Type B pancreatic cell (in vitro differentiated cells): ENCODE measurements around the gene CCDC93. TPM values are rescaled to one million over a fixed set of nuclear protein-coding genes. Genes with fewer than 3 reads are reported as not detected.
"Not testable (repeated sequence)": the region's sequence is repeated elsewhere in the genome, so short reads cannot be mapped to it uniquely, and the experiment has no call there.

Source experiments
- DNase-seq: peaks from one replicate; pipeline ENCODE4 v3.0.0; 2021; ENCODE audit warnings: mixed read lengths; ENCODE audit not compliant: unreplicated experiment; ENCODE audit errors: extremely low spot score
- H3K27ac Mint-ChIP-seq: 2 replicates; pipeline ENCODE4 v1.8.0; 2021; ENCODE audit warnings: mild to moderate bottlenecking, mixed read lengths
- H3K27me3 Mint-ChIP-seq: 2 replicates; pipeline ENCODE4 v1.8.0; 2021; ENCODE audit warnings: mixed read lengths
- H3K36me3 Mint-ChIP-seq: 2 replicates; pipeline ENCODE4 v1.8.0; 2021; ENCODE audit warnings: mixed read lengths
- H3K4me1 Mint-ChIP-seq: one replicate; pipeline ENCODE4 v1.8.0; 2021; ENCODE audit warnings: mixed read lengths; ENCODE audit not compliant: unreplicated experiment
- H3K4me3 Mint-ChIP-seq: 2 replicates; pipeline ENCODE4 v1.8.0; 2021; ENCODE audit warnings: mild to moderate bottlenecking, mixed read lengths
- H3K9me3 Mint-ChIP-seq: 2 replicates; pipeline ENCODE4 v1.8.0; 2021; ENCODE audit warnings: mixed read lengths
- total RNA-seq: library from RNA; stranded (reverse); gene quantifications from 2 replicates; pipeline ENCODE4 v1.2.1, GENCODE V29; 2021; ENCODE audit warnings: low replicate concordance
- TF ChIP-seq, protein P1 (sequence below): fragments of 200-600 bp; sonication (generic); conservative IDR thresholded peaks from 2 replicates; pipeline ENCODE4 v1.5.0; 2021; ENCODE audit warnings: antibody characterized with exemption, mild to moderate bottlenecking

The CCDC93 gene
- total RNA-seq, 1 donor from 2014 or later: 36.7 TPM

DNA sequence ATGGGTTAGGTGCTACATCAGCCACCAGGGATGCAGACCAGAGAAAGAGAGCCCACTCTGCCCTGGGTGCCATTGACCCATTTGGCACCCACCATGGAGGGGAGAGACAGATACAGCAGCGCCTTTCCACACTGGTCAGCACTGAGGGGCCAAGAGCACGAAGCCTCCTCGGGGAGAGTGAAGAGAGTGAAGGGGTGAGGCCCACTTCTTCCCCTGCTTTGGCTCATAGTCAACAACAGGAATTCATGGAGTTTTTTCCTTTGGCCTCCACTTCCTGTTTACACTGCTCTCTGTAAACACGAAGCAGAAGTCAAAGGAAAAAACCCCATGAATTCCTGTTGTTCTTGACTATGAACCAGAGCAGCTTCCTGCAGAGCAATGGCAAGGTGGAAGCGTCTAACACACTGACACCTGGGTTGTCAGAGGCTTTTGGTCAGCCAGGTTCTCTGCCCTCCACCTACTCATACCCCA lies 80.0 kb downstream of the CCDC93 start:
- Mint-ChIP-seq H3K27me3 (no peaks in the 10 kb centered on the region), H3K4me1 (no peaks in the 10 kb centered on the region), H3K4me3 (no peak overlapping the region), H3K36me3 (peaks cover 43% of the 10 kb centered on the region), H3K27ac (no peak overlapping the region), H3K9me3 (no peaks in the 10 kb centered on the region)
- DNase-seq: no peak
- TF ChIP-seq, protein P1, sequence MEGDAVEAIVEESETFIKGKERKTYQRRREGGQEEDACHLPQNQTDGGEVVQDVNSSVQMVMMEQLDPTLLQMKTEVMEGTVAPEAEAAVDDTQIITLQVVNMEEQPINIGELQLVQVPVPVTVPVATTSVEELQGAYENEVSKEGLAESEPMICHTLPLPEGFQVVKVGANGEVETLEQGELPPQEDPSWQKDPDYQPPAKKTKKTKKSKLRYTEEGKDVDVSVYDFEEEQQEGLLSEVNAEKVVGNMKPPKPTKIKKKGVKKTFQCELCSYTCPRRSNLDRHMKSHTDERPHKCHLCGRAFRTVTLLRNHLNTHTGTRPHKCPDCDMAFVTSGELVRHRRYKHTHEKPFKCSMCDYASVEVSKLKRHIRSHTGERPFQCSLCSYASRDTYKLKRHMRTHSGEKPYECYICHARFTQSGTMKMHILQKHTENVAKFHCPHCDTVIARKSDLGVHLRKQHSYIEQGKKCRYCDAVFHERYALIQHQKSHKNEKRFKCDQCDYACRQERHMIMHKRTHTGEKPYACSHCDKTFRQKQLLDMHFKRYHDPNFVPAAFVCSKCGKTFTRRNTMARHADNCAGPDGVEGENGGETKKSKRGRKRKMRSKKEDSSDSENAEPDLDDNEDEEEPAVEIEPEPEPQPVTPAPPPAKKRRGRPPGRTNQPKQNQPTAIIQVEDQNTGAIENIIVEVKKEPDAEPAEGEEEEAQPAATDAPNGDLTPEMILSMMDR: no peak

DNA sequence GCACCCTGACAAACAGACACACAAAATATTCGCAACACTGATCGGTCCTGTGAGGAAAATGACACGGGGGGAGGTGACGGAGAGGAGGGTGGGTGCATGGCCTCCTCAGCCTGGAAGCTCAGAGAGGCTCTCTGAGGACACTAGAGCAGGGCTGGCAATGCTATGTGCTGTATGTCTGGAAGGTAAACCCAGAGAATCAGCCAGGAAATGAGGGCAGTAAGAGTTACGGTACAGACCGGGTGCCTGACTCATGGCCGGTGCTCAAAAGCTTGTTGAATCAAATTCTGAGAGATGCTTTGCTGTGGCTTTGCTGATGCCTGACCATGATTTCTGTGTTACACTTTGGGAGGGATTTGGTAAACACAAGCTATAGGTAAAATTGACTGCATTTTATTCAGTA lies 81.9 kb downstream of the CCDC93 start:
- Mint-ChIP-seq H3K36me3 (peaks cover 49% of the 10 kb centered on the region), H3K4me1 (no peaks in the 10 kb centered on the region), H3K27ac (no peak overlapping the region), H3K4me3 (no peak overlapping the region), H3K27me3 (no peaks in the 10 kb centered on the region), H3K9me3 (no peaks in the 10 kb centered on the region)
- TF ChIP-seq, protein P1: no peak
- no peak for DNase-seq

DNA sequence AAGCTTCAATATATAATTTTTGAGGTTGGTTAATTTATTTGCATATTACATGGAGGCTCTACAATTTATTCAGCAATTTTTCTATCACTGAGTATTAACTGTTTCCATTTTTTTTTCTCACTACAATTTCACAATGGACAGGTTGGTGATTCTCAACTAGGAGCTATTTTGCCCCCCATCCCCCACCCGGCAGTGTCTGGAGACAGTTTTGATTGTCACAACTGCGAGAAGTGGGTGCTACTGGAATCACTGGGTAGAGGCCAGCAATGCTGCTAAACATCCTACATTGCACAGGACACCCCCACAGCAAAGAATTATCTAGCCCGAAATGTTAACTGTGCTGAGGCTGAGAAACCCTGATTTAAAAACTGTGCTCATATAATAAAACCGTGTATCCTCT lies 82.6 kb downstream of the CCDC93 start:
- no peak for DNase-seq
- Mint-ChIP-seq H3K27me3 (no peaks in the 10 kb centered on the region), H3K27ac (no peak overlapping the region), H3K4me3 (no peak overlapping the region), H3K9me3 (no peaks in the 10 kb centered on the region), H3K4me1 (no peaks in the 10 kb centered on the region), H3K36me3 (peaks cover 47% of the 10 kb centered on the region)
- TF ChIP-seq, protein P1: no peak

DNA sequence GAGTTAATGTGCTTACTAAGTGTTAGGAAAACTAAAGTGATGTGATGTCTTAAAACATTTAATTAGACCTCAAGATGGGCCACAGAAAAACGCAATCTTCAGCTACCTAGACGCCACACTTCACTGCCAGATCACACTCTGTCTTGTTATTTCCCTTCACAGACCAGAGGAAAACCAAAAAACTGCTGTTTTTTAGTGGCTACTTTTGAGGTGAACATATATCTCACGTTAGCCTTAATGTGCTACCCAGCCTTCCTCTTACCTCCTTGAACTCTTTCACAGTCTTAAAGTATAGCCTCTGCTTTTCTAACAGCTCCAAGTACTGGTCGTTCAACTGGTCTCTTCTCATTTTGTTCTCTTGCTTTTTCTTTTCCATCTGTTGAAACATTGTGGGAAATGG lies 83.1 kb downstream of the CCDC93 start:
- H3K4me3 Mint-ChIP-seq: no peak overlapping the region
- peaks cover 48% of the 10 kb centered on the region for H3K36me3 Mint-ChIP-seq
- H3K27ac Mint-ChIP-seq: no peak overlapping the region
- H3K4me1 Mint-ChIP-seq: no peaks in the 10 kb centered on the region
- DNase-seq: no peak
- TF ChIP-seq, protein P1: no peak
- no peaks in the 10 kb centered on the region for H3K27me3 Mint-ChIP-seq
- H3K9me3 Mint-ChIP-seq: no peaks in the 10 kb centered on the region

DNA sequence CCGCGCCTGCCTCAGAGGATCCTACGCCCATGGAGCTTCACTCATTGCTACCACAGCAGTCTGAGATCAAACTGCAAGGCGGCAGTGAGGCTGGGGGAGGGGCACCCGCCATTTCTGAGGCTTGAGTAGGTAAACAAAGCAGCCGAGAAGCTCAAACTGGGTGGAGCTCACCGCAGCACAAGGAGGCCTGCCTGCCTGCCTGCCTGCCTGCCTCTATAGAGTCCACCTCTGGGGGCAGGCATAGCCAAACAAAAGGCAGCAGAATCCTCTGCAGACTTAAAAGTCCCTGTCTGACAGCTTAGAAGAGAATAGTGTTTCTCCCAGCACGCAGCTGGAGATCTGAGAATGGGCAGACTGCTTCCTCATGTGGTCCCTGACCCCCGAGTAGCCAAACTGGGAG lies 90.4 kb downstream of the CCDC93 start:
- H3K27me3 Mint-ChIP-seq, H3K4me1 Mint-ChIP-seq, H3K9me3 Mint-ChIP-seq, H3K27ac Mint-ChIP-seq, DNase-seq, H3K4me3 Mint-ChIP-seq: not testable (repeated sequence)
- H3K36me3 Mint-ChIP-seq: peaks cover 54% of the 10 kb centered on the region

DNA sequence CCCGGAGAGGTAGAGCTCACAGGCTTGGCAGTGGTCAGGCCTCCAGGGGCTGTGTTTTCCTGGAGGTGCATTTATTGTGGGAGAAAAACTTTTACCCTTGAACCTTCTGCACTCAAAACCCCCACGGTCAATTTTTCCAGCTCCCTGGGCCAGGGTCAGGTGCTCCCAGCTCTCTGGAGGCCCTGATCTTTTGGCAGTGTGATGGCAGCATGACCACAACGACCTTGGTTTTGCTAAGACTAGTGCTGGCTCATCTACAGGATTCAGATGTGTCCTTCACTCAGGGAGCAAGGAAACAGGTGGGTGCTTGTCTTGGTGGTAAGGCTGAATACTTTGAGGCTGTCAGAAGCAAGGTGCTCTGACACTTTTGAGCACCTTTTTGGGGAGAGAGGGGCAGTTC lies 92.3 kb downstream of the CCDC93 start:
- Mint-ChIP-seq H3K4me1 (no peaks in the 10 kb centered on the region), H3K36me3 (peaks cover 49% of the 10 kb centered on the region), H3K27ac (no peak overlapping the region), H3K27me3 (no peaks in the 10 kb centered on the region), H3K4me3 (no peak overlapping the region), H3K9me3 (no peaks in the 10 kb centered on the region)
- TF ChIP-seq, protein P1: no peak
- no peak for DNase-seq
